ENCODE results near the gene ELMOD1. TPM values are rescaled to one million over a fixed set of nuclear protein-coding genes. Genes with fewer than 3 reads are reported as not detected.
"Not testable (repeated sequence)": the region's sequence is repeated elsewhere in the genome, so short reads cannot be mapped to it uniquely, and the experiment has no call there.

ELMOD1 gene
- total RNA-seq, 1 donor from 2014 or later, result 0.55 TPM

DNA sequence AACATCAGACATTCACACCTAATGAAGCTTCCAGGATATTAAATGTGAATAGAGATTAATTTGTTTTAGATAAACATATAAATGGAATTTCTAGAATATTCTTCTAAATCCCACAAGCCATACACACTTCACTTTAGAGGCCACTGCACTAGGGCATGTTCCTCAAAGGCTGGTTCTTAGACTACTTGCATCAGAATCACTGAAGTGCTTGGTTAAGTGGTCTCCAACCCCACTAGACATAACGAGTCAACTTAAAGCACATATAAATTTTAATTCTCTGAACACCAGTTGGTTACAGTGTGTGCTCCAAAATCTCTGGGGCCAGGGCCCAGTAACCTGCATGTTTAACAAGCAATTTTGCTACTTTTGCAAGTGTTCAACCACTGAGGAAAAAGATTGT, 17.5 kb upstream of the ELMOD1 start:
- DNase-seq (ENCODE audit: low spot score, unreplicated experiment), result no peak
- TF ChIP-seq, protein P1, sequence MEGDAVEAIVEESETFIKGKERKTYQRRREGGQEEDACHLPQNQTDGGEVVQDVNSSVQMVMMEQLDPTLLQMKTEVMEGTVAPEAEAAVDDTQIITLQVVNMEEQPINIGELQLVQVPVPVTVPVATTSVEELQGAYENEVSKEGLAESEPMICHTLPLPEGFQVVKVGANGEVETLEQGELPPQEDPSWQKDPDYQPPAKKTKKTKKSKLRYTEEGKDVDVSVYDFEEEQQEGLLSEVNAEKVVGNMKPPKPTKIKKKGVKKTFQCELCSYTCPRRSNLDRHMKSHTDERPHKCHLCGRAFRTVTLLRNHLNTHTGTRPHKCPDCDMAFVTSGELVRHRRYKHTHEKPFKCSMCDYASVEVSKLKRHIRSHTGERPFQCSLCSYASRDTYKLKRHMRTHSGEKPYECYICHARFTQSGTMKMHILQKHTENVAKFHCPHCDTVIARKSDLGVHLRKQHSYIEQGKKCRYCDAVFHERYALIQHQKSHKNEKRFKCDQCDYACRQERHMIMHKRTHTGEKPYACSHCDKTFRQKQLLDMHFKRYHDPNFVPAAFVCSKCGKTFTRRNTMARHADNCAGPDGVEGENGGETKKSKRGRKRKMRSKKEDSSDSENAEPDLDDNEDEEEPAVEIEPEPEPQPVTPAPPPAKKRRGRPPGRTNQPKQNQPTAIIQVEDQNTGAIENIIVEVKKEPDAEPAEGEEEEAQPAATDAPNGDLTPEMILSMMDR (IDR thresholded peaks at IDR 0.05; ENCODE audit: unreplicated experiment), result no peak
- Mint-ChIP-seq H3K36me3 (ENCODE audit: insufficient read depth) (no peaks in the 10 kb centered on the region), H3K9me3 (ENCODE audit: low read depth) (no peaks in the 10 kb centered on the region), H3K27ac (no peak overlapping the region), H3K4me3 (ENCODE audit: low read depth) (no peak overlapping the region), H3K27me3 (no peaks in the 10 kb centered on the region), H3K4me1 (ENCODE audit: low read depth) (peaks cover 7% of the 10 kb centered on the region)

- not testable (repeated sequence) for H3K27ac Mint-ChIP-seq; H3K9me3 Mint-ChIP-seq (ENCODE audit: low read depth); H3K4me3 Mint-ChIP-seq (ENCODE audit: low read depth); H3K4me1 Mint-ChIP-seq (ENCODE audit: low read depth); H3K36me3 Mint-ChIP-seq (ENCODE audit: insufficient read depth); H3K27me3 Mint-ChIP-seq
- TF ChIP-seq, protein P1 (IDR thresholded peaks at IDR 0.05; ENCODE audit: unreplicated experiment), result peak; percentile 80
- DNase-seq (ENCODE audit: low spot score, unreplicated experiment), result peak; percentile 26
These were observed 14.2 kb upstream of the ELMOD1 start for GRCh38 chr11:107576497-107577345.

DNA sequence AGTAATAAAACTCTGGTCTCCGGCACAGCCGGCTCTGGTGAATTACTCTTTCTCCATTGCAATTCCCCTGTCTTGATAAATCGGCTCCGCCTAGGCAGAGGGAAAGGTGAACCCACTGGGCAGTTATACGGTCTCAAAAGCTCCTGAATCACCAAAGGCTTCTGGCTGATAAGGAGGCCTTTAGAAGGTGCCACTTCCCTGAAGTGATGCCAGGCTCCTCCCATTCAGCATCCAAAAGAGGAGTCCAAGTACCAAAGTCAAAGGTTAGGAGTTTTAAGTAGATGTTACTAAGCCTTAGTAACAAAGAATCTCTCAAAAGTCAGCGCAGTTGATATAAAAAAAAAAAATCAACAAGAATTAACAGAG, 13.6 kb upstream of the ELMOD1 start:
- H3K4me3 Mint-ChIP-seq (ENCODE audit: low read depth), result no peak overlapping the region
- no peak for DNase-seq (ENCODE audit: low spot score, unreplicated experiment)
- peaks cover 7% of the 10 kb centered on the region for H3K4me1 Mint-ChIP-seq (ENCODE audit: low read depth)
- TF ChIP-seq, protein P1 (IDR thresholded peaks at IDR 0.05; ENCODE audit: unreplicated experiment), result no peak
- H3K9me3 Mint-ChIP-seq (ENCODE audit: low read depth), result no peaks in the 10 kb centered on the region
- H3K27me3 Mint-ChIP-seq, result no peaks in the 10 kb centered on the region
- H3K27ac Mint-ChIP-seq, result no peak overlapping the region
- no peaks in the 10 kb centered on the region for H3K36me3 Mint-ChIP-seq (ENCODE audit: insufficient read depth)

DNA sequence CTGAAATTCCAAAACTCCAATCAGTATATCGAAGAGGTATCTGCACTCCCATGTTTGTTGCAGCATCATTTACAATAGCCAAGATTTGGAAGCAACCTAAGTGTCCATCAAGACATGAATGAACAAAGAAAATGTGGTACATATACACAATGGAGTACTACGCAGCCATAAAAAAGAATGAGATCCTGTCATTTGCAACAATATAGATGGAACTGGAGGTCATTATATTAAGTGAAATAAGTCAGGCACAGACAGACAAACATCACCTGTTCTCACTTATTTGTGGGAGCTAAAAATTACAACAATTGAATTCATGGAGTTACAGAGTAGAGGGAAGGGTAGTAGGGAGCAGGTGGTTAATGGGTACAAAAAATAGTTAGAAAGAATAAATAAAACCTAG, 11.8 kb upstream of the ELMOD1 start:
- H3K27ac Mint-ChIP-seq, result not testable (repeated sequence)

GRCh38 chr11:107581147-107581546, 9.8 kb upstream of the ELMOD1 start:
- Mint-ChIP-seq H3K9me3 (ENCODE audit: low read depth) (no peaks in the 10 kb centered on the region), H3K27ac (no peak overlapping the region), H3K27me3 (peaks cover 13% of the 10 kb centered on the region), H3K36me3 (ENCODE audit: insufficient read depth) (no peaks in the 10 kb centered on the region), H3K4me3 (ENCODE audit: low read depth) (no peak overlapping the region), H3K4me1 (ENCODE audit: low read depth) (peaks cover 7% of the 10 kb centered on the region)
- no peak for DNase-seq (ENCODE audit: low spot score, unreplicated experiment)
- TF ChIP-seq, protein P1 (IDR thresholded peaks at IDR 0.05; ENCODE audit: unreplicated experiment), result no peak

More for the DNA sequence above, 11.8 kb upstream of the ELMOD1 start:
- not testable (repeated sequence) for H3K9me3 Mint-ChIP-seq (ENCODE audit: low read depth); DNase-seq (ENCODE audit: low spot score, unreplicated experiment); H3K4me1 Mint-ChIP-seq (ENCODE audit: low read depth); H3K27me3 Mint-ChIP-seq; H3K36me3 Mint-ChIP-seq (ENCODE audit: insufficient read depth); H3K4me3 Mint-ChIP-seq (ENCODE audit: low read depth)

DNA sequence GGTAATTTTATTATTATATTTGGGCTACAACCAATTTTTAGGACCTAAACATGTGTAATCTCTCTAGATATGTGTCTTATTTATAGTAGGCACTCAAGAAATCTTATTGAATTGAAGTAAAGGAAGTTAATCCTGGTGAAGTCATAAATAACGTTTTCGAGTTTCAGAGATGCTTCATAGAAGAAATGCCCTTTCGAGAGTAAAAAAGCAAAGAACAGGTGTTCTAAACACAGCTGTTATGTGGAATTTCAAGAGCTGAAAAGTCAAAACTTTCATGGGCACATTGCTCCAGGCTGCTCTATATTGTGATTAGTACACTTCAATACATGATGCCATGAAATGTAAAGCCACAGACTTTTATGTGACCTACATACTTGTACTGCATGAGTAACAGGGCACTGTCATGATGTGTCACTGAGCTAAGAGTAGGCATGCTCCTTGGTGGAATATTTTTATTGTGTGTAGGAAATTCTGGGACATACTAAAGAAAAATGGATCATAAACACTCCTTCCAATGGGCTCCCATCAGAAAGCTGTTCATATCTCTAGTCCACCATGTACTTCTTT, 7.2 kb upstream of the ELMOD1 start:
- TF ChIP-seq, protein P1 (IDR thresholded peaks at IDR 0.05; ENCODE audit: unreplicated experiment), result no peak
- Mint-ChIP-seq H3K27ac (no peak overlapping the region), H3K4me1 (ENCODE audit: low read depth) (no peaks in the 10 kb centered on the region), H3K9me3 (ENCODE audit: low read depth) (no peaks in the 10 kb centered on the region), H3K36me3 (ENCODE audit: insufficient read depth) (no peaks in the 10 kb centered on the region), H3K27me3 (peaks cover 39% of the 10 kb centered on the region), H3K4me3 (ENCODE audit: low read depth) (no peak overlapping the region)
- DNase-seq (ENCODE audit: low spot score, unreplicated experiment), result no peak
